ENCODE data around the gene PTPN6. TPM values are rescaled to one million over a fixed set of nuclear protein-coding genes. Genes with fewer than 3 reads are reported as not detected.

Gene PTPN6
- polyA plus RNA-seq, 3 donors = 449 to 764 (median 562) TPM

GRCh38 chr12:6946033-6946919, 4.9 kb upstream of the PTPN6 start:
- no peak for TF ChIP-seq CTCF (IDR thresholded peaks at IDR 0.05)
- Histone ChIP-seq H3K27ac (ENCODE audit: low read depth in 1 of 2, low read length in 2 of 2) (peak overlapping the region; percentile 27 to 39), H2AFZ (ENCODE audit: insufficient read depth, low read depth, low read length, poor library complexity, severe bottlenecking) (peak overlapping the region; percentile 65), H3K4me1 (ENCODE audit: control insufficient read depth in 1 of 2, insufficient read depth in 2 of 2, low read length in 2 of 2) (peaks cover 77 to 84% of the 10 kb centered on the region in 2 donors), H3K79me2 (ENCODE audit: insufficient read depth, low read length) (peaks cover 24% of the 10 kb centered on the region), H3K4me2 (replicated peaks; ENCODE audit: extremely low read depth, low read length, poor library complexity, severe bottlenecking) (peak overlapping the region; percentile 73), H3K9ac (ENCODE audit: insufficient read depth, low read length, poor library complexity, severe bottlenecking) (peak overlapping the region; percentile 11), H3K36me3 (replicated peaks in 1 of 2; ENCODE audit: control insufficient read depth in 1 of 2, insufficient read depth in 2 of 2, low read length in 2 of 2) (no peaks in the 10 kb centered on the region), H4K20me1 (ENCODE audit: insufficient read depth, low read length) (no peaks in the 10 kb centered on the region), H3K27me3 (ENCODE audit: control insufficient read depth in 2 of 2, insufficient read depth in 2 of 2, low read length in 2 of 2) (no peaks in the 10 kb centered on the region), H3K4me3 (replicated peaks in 1 of 3; ENCODE audit: low read depth in 2 of 3, low read length in 3 of 3) (peak overlapping the region; percentile 7 to 72 (median 36)), H3K9me3 (replicated peaks in 1 of 2; ENCODE audit: control insufficient read depth in 1 of 2, insufficient read depth in 1 of 2, low read length in 2 of 2) (no peaks in the 10 kb centered on the region)
- peaks cover 0 to 2% (median 0%) of the 10 kb centered on the region in 7 donors for H3K9me3 Mint-ChIP-seq
- H3K27me3 Mint-ChIP-seq (ENCODE audit: low read depth in 3 of 3) = peaks cover 0 to 2% (median 0%) of the 10 kb centered on the region in 3 donors
- peak overlapping the region; percentile 72 to 88 for H3K4me3 Mint-ChIP-seq
- 2% methylated on average over 16 of the region's 32 CpGs for WGBS (ENCODE audit: insufficient coverage)
- peak overlapping the region; percentile 43 to 84 (median 70) for H3K27ac Mint-ChIP-seq
- intact Hi-C loops (cut with micrococcal nuclease) = loop anchor here in 1 of 2 donors (1.0 kb wide), 1 partner anchor 18 kb away; no protein-coding TSS in a partner anchor
- DNase-seq = peak in 1 of 3 donors; percentile 70
- H3K4me1 Mint-ChIP-seq = peaks cover 80% of the 10 kb centered on the region
- peaks cover under 1 to 3% of the 10 kb centered on the region in 2 donors for H3K36me3 Mint-ChIP-seq

- Mint-ChIP-seq H3K4me3 (peak overlapping the region; percentile 72 to 88), H3K36me3 (peaks cover 3 to 5% of the 10 kb centered on the region in 2 donors), H3K27me3 (ENCODE audit: low read depth in 3 of 3) (peaks cover 0 to 2% (median 0%) of the 10 kb centered on the region in 3 donors), H3K27ac (peak overlapping the region; percentile 26 to 84 (median 66)), H3K4me1 (peaks cover 80% of the 10 kb centered on the region), H3K9me3 (peaks cover 0 to 2% (median 0%) of the 10 kb centered on the region in 7 donors)
- peaks cover 77 to 84% of the 10 kb centered on the region in 2 donors for H3K4me1 ChIP-seq (ENCODE audit: control insufficient read depth in 1 of 2, insufficient read depth in 2 of 2, low read length in 2 of 2)
- H3K4me3 ChIP-seq (replicated peaks in 1 of 3; ENCODE audit: low read depth in 2 of 3, low read length in 3 of 3) = peak overlapping the region in 2 of 3 experiments; percentile 36 to 72
- H3K9me3 ChIP-seq (replicated peaks in 1 of 2; ENCODE audit: control insufficient read depth in 1 of 2, insufficient read depth in 1 of 2, low read length in 2 of 2) = no peaks in the 10 kb centered on the region
- H3K4me2 ChIP-seq (replicated peaks; ENCODE audit: extremely low read depth, low read length, poor library complexity, severe bottlenecking) = peak overlapping the region; percentile 73
- intact Hi-C loops (cut with micrococcal nuclease) = loop anchor here in 1 of 2 donors (1.0 kb wide), 1 partner anchor 17 kb away; no protein-coding TSS in a partner anchor
- H3K36me3 ChIP-seq (replicated peaks in 1 of 2; ENCODE audit: control insufficient read depth in 1 of 2, insufficient read depth in 2 of 2, low read length in 2 of 2) = peaks cover 0 to 3% of the 10 kb centered on the region in 2 donors
- WGBS (ENCODE audit: insufficient coverage) = 90% methylated on average over 3 of the region's 8 CpGs
- H4K20me1 ChIP-seq (ENCODE audit: insufficient read depth, low read length) = peaks cover 7% of the 10 kb centered on the region
- peak overlapping the region; percentile 65 for H2AFZ ChIP-seq (ENCODE audit: insufficient read depth, low read depth, low read length, poor library complexity, severe bottlenecking)
- H3K9ac ChIP-seq (ENCODE audit: insufficient read depth, low read length, poor library complexity, severe bottlenecking) = peak overlapping the region; percentile 11
- TF ChIP-seq CTCF (IDR thresholded peaks at IDR 0.05) = no peak
- no peak for DNase-seq
- no peaks in the 10 kb centered on the region for H3K27me3 ChIP-seq (ENCODE audit: control insufficient read depth in 2 of 2, insufficient read depth in 2 of 2, low read length in 2 of 2)
- H3K79me2 ChIP-seq (ENCODE audit: insufficient read depth, low read length) = peaks cover 31% of the 10 kb centered on the region
- peak overlapping the region; percentile 27 to 39 for H3K27ac ChIP-seq (ENCODE audit: low read depth in 1 of 2, low read length in 2 of 2)
These were observed 4.2 kb upstream of the PTPN6 start for GRCh38 chr12:6946920-6947374.

Measured in CD14-positive monocyte (primary cell).